T-helper 9 cell (primary cell): Measurements from ENCODE around the gene C1orf21.

Source experiments
- DNase-seq: peaks from one replicate; pipeline ENCODE4 v3.0.0-alpha.2; 2020

The C1orf21 gene

DNA sequence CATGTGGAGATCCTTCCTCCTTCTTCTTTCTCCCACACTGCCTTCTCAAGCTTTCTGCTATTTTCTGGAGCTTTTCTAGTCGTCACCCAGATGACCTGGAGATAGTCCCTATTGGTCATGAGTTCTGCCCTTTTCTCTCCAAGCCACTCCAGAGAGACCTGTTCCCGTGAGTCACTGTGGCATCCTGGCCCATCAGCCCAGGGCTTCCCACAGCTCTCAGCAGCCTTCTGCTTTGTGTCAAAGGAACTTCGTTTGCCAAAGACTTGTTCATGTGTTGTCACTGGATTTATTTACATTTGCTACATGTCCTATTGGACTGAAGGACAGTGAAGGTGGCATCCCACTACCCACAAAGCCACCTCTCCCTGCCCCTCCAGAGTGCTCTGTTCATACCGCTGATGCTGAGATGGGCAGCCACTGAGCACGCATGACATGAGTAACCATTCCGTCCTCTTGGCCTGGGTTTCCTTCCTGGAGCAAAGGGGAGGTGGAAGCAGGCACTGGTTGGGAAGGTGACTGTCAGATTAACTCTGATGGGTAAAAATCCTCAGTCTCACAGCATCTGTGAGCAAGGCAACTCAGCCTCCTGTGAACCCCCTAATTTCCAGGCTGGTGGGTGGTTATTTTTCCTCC, 248.6 kb downstream of the C1orf21 start:
- DNase-seq = no peak

DNA sequence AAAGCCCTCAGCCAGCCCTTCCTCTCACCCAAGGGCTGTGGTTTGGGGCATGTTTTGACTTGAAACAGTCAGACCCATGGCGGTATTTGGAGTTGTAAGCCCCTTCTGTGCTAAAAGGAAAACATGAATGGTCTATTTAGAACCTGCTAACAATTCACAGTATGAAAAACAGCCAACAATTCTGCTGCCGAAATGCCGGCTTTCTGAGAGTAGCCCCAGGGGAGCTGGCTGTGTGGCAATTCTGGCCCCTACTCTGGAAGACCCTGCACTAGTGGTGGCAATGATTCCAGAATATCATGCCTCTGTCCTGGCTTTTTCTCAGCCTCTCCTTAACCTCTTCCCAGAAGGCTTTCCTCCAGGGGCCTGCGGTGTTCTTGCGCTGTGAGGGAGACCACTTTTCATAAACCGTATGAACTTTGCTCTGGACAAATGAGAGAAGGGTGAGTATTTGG, 249.2 kb downstream of the C1orf21 start:
- DNase-seq = no peak

- no peak for DNase-seq
Observed at GRCh38 chr1:184637664-184638240, 250.9 kb downstream of the C1orf21 start.

DNA sequence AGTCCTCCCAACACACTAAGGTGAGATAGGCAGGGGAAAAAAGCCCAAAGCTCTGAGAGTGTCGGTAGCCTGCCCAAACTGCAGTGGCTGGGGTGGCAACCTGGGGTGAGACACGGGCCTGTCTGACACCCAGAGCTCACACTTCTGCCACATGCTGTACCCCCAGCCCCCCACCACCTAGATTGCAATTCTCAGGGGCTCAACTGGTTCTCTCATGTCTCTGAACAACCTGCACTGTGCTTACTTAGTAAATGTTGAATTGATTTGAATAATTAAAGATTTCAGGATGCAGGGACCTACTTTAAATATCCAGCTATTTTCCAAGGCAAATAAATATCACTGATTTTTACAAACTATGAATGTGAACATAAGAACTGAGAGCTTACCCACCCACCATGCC, 252.4 kb downstream of the C1orf21 start:
- no peak for DNase-seq

DNA sequence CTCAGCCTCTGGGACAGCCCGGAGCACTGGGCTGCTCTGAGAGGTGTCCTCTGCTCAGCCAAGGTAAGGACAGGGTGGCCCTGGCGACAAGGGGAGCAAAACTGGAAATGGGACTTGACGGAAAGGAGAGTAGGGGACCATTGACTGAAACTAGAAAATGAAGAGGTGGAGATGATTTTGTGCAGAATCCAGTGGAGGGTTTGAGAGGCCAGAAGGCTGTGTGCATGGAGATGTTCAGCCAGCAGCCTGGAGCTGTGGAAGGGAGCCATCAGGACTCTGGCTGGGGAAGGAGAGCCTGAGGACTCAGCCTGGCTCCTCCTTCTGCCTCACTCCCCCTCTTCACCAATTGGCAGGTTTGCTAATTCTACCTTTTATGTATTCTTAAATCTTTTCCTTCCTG, 253.7 kb downstream of the C1orf21 start:
- no peak for DNase-seq

- no peak for DNase-seq
Observed at GRCh38 chr1:184641894-184642293, 255.1 kb downstream of the C1orf21 start.

- DNase-seq = no peak
Observed at GRCh38 chr1:184643661-184644060, 256.8 kb downstream of the C1orf21 start.

- no peak for DNase-seq
Observed at GRCh38 chr1:184644771-184645170, 257.9 kb downstream of the C1orf21 start.

- no peak for DNase-seq
Observed at GRCh38 chr1:184646178-184646701, 259.4 kb downstream of the C1orf21 start.

GRCh38 chr1:184646824-184647223, 260.0 kb downstream of the C1orf21 start:
- no peak for DNase-seq

DNA sequence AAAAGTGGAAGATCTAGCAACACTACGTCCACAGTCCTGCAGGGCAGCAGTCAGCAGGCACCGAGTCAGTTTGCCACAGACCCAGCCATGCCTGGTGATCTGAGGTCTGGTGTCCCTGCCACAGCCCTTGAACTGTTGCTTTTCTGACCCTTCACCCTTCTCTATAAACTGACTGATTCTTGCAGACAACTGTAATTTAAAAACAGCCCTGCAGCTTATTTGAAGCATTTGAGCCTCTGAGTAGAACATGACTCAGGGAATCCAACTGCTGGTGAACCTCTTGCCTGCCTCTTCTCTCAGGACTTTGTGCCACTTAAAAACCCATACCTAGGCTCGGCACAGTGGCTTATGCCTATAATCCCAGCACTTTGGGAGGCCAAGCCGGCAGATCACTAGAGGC, 260.6 kb downstream of the C1orf21 start:
- DNase-seq = no peak

DNA sequence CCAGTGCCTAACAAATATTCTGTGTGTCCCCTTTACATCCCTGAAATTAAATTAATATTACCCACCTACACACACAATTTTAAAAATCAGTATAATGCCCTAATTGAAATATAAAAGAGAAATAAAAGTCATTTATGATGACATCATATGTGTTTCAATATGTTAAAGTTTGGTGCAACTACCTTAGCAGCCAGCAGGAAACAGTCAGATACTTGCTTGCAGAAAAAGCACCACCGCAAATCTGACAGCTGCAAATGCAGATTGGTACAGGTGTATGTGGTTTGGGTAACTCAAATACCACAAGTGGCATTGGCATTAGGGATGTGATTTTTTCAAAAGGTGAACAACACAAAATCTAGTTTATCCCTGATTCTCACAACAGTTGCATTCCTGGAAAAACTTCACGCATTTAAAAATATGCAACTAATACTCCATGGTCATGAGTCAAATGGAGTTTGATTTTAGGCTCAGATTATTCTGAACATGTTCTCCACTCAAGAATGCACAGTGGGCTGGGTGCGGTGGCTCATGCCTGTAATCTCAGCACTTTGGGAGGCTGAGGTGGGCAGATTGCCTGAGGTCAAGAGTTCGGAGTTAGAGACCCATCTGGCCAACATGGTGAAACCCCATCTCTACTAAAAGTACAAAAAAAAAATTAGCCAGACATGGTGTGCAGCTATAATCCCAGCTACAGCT, 261.5 kb downstream of the C1orf21 start:
- no peak for DNase-seq

- no peak for DNase-seq
Observed at GRCh38 chr1:184648856-184649201, 262.0 kb downstream of the C1orf21 start.

- no peak for DNase-seq
Observed at GRCh38 chr1:184649451-184649888, 262.6 kb downstream of the C1orf21 start.

- DNase-seq = no peak
Observed at GRCh38 chr1:184650177-184650866, 263.5 kb downstream of the C1orf21 start.

- no peak for DNase-seq
Observed at GRCh38 chr1:184655185-184655584, 268.4 kb downstream of the C1orf21 start.

GRCh38 chr1:184656221-184656620, 269.4 kb downstream of the C1orf21 start:
- no peak for DNase-seq

GRCh38 chr1:184658055-184658454, 271.2 kb downstream of the C1orf21 start:
- DNase-seq = no peak

DNA sequence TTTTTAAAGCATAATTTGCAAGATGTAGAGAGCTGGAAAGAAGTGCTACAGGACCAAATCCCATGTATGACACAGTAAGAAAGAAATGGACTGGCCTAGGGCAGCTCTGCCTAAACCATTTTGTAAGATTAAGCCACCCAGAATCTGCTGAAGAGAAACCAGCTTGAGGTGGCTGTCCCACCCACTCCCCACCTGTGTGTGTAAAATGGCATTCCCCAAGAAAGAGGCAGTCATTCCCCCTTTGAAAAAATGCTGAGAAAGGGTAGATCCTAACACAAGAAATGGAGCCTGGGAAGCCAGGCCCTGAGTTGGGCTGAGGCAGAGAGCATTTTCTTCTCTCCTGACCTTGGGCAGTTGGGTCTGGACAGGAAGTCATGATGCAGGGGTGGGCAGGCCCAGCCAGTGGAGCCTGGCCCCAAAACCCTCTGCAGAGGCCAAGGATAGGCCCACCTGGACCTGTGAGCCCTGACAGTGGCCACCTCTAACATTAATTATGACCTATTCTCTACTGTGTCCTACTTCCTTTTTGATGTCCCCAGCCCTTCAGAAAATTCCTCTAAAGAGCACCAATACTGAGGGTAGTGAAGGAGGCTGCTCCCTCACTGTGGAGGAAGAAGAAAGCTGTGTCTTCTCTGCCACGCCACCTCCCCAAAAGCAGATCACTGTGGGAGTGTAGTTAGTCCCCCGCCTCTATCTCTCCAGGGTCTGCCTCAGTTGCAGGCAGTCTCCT, 273.8 kb downstream of the C1orf21 start:
- no peak for DNase-seq

GRCh38 chr1:184661801-184662200, 275.0 kb downstream of the C1orf21 start:
- DNase-seq = no peak

GRCh38 chr1:184664042-184664660, 277.3 kb downstream of the C1orf21 start:
- DNase-seq = peak; percentile 6

DNA sequence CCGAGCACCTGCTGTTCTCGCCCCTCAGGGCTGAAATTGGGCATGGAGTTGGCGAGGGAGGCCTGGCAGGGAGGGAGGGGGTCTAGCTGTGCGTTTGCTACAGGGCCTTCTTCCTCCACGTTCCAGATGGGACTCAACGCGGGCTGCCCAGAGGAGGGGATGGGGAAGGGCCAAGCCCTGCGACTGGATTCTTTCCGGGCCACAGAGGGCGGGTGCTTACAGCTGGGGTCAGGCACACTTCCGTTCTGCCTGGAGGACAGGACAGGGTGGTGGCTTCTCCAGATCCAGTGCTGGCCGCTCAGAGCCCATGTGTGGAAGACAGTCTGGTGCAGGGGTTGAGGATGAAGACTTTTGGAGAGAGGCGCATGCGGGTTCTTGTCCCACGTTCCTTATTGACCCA, 277.8 kb downstream of the C1orf21 start:
- no peak for DNase-seq
